H9 (cell line): ENCODE measurements around the gene INPP4A. TPM values are rescaled to one million over a fixed set of nuclear protein-coding genes. Genes with fewer than 3 reads are reported as not detected.

Experiments
- DNase-seq: peaks from one replicate; pipeline ENCODE4 v3.0.0-alpha.2; 2017
- H2AFZ ChIP-seq: one replicate; pipeline ENCODE4 v1.6.1; 2013; ENCODE audit warnings: mild to moderate bottlenecking, low read length, control low read depth, moderate library complexity
- H2AK5ac ChIP-seq: 2 replicates; pipeline ENCODE4 v1.6.1; 2013; ENCODE audit warnings: low read length, control low read depth, mixed read lengths; ENCODE audit not compliant: insufficient read length
- H2BK120ac ChIP-seq: one replicate; pipeline ENCODE4 v1.6.1; 2013; ENCODE audit warnings: low read depth, mild to moderate bottlenecking, low read length, control low read depth, inconsistent platforms; ENCODE audit not compliant: poor library complexity, severe bottlenecking
- H2BK12ac ChIP-seq: 2 replicates; pipeline ENCODE4 v1.6.1; 2013; ENCODE audit warnings: low read length, control low read depth, mixed read lengths, low read depth; ENCODE audit not compliant: insufficient read length
- H2BK15ac ChIP-seq: 2 replicates; pipeline ENCODE4 v1.6.1; 2013; ENCODE audit warnings: low read depth, low read length, control low read depth
- H2BK20ac ChIP-seq: one replicate; pipeline ENCODE4 v1.6.1; 2013; ENCODE audit warnings: low read depth, mild to moderate bottlenecking, low read length, control low read depth, inconsistent platforms; ENCODE audit not compliant: poor library complexity, severe bottlenecking
- H2BK5ac ChIP-seq: 2 replicates; pipeline ENCODE4 v1.6.1; 2013; ENCODE audit warnings: low read length, control low read depth, mixed read lengths; ENCODE audit not compliant: insufficient read length
- H3K14ac ChIP-seq: 2 replicates; pipeline ENCODE4 v1.6.1; 2013; ENCODE audit warnings: low read length, control low read depth; ENCODE audit not compliant: insufficient read depth
- H3K18ac ChIP-seq: 2 replicates; pipeline ENCODE4 v1.6.1; 2013; ENCODE audit warnings: low read depth, mild to moderate bottlenecking, mixed read lengths, low read length, control low read depth; ENCODE audit not compliant: insufficient read length
- H3K23ac ChIP-seq: 2 replicates; pipeline ENCODE4 v1.6.1; 2013; ENCODE audit warnings: low read length, control low read depth, mixed read lengths, low read depth; ENCODE audit not compliant: insufficient read length
- H3K23me2 ChIP-seq: 2 replicates; pipeline ENCODE4 v1.6.1; 2013; ENCODE audit warnings: low read depth, mild to moderate bottlenecking, mixed read lengths, low read length, control low read depth; ENCODE audit not compliant: insufficient read length, poor library complexity, severe bottlenecking
- H3K27ac ChIP-seq: 2 replicates; pipeline ENCODE4 v1.5.1; 2013; ENCODE audit warnings: low read length, control low read depth, mixed read lengths, low read depth; ENCODE audit not compliant: insufficient read length
- H3K27me3 ChIP-seq: 2 replicates; pipeline ENCODE4 v1.6.1; 2013; ENCODE audit warnings: low read length, control low read depth, inconsistent platforms; ENCODE audit not compliant: insufficient read depth
- H3K4ac ChIP-seq: 2 replicates; pipeline ENCODE4 v1.6.1; 2013; ENCODE audit warnings: low read depth, mild to moderate bottlenecking, control low read depth, inconsistent platforms, low read length, moderate library complexity
- H3K4me1 ChIP-seq: 2 replicates; pipeline ENCODE4 v1.6.1; 2013; ENCODE audit warnings: low read length, control low read depth, inconsistent platforms; ENCODE audit not compliant: insufficient read depth
- H3K4me2 ChIP-seq: 2 replicates; pipeline ENCODE4 v1.6.1; 2013; ENCODE audit warnings: low read length, control low read depth, mixed read lengths; ENCODE audit not compliant: insufficient read length, insufficient read depth
- H3K56ac ChIP-seq: 2 replicates; pipeline ENCODE4 v1.6.1; 2013; ENCODE audit warnings: low read depth, mild to moderate bottlenecking, mixed read lengths, low read length, control low read depth; ENCODE audit not compliant: insufficient read length
- H3K79me1 ChIP-seq: 2 replicates; pipeline ENCODE4 v1.6.1; 2013; ENCODE audit warnings: low read depth, mild to moderate bottlenecking, moderate library complexity, low read length, control low read depth, inconsistent platforms; ENCODE audit not compliant: insufficient read depth, poor library complexity, severe bottlenecking
- H3K79me2 ChIP-seq: 2 replicates; pipeline ENCODE4 v1.6.1; 2013; ENCODE audit warnings: low read length, control low read depth, inconsistent platforms; ENCODE audit not compliant: insufficient read depth
- H3K9ac ChIP-seq: 2 replicates; pipeline ENCODE4 v1.6.1; 2013; ENCODE audit warnings: low read length, control low read depth, mixed read lengths; ENCODE audit not compliant: insufficient read length; ENCODE audit errors: extremely low read depth
- H3K9me3 ChIP-seq: one replicate; pipeline ENCODE4 v1.6.1; 2013; ENCODE audit warnings: low read depth, low read length, inconsistent platforms; ENCODE audit not compliant: control insufficient read depth
- H3T11ph ChIP-seq: one replicate; pipeline ENCODE4 v1.6.1; 2013; ENCODE audit warnings: mild to moderate bottlenecking, low read length, control low read depth, inconsistent platforms
- H4K20me1 ChIP-seq: one replicate; pipeline ENCODE4 v1.6.1; 2013; ENCODE audit not compliant: control insufficient read depth, insufficient read length, insufficient read depth
- H4K5ac ChIP-seq: 2 replicates; pipeline ENCODE4 v1.6.1; 2013; ENCODE audit warnings: low read depth, mild to moderate bottlenecking, mixed read lengths, low read length, control low read depth; ENCODE audit not compliant: insufficient read length
- H4K8ac ChIP-seq: replicated peaks from 2 replicates; pipeline ENCODE4 v1.6.1; 2013; ENCODE audit warnings: low read length, control low read depth, mixed read lengths, low read depth; ENCODE audit not compliant: insufficient read length
- H4K91ac ChIP-seq: 2 replicates; pipeline ENCODE4 v1.6.1; 2013; ENCODE audit warnings: low read depth, mild to moderate bottlenecking, moderate library complexity, mixed read lengths, low read length, control low read depth; ENCODE audit not compliant: insufficient read length
- H3K27ac Mint-ChIP-seq, 3 experiments: 2 replicates in 2 of 3; 3 replicates in 1 of 3; pipeline ENCODE4 v1.8.0; 2020 to 2021; ENCODE audit warnings: mixed read lengths in 3 of 3, mild to moderate bottlenecking in 1 of 3, moderate library complexity in 1 of 3
- H3K27me3 Mint-ChIP-seq: 2 replicates; pipeline ENCODE4 v1.8.0; 2021; ENCODE audit warnings: low read depth, mild to moderate bottlenecking, moderate library complexity, mixed read lengths
- H3K36me3 Mint-ChIP-seq, 3 experiments: 2 replicates in 2 of 3; 3 replicates in 1 of 3; pipeline ENCODE4 v1.8.0; 2020 to 2021; ENCODE audit warnings: low read depth in 3 of 3, mixed read lengths in 3 of 3; ENCODE audit not compliant: insufficient read depth in 1 of 3
- H3K4me1 Mint-ChIP-seq, 2 experiments: 2 replicates each; pipeline ENCODE4 v1.8.0; 2020; ENCODE audit warnings: mixed read lengths in 2 of 2
- H3K4me3 Mint-ChIP-seq, 2 experiments: 2 replicates in 1 of 2; 3 replicates in 1 of 2; pipeline ENCODE4 v1.8.0; 2020 to 2021; ENCODE audit warnings: mild to moderate bottlenecking in 2 of 2, mixed read lengths in 2 of 2, moderate library complexity in 1 of 2
- H3K9me3 Mint-ChIP-seq, 2 experiments: 2 replicates in 1 of 2; 3 replicates in 1 of 2; pipeline ENCODE4 v1.8.0; 2020; ENCODE audit warnings: mild to moderate bottlenecking in 2 of 2, mixed read lengths in 2 of 2, moderate library complexity in 1 of 2
- CTCF ChIP-seq: fragments of 200-600 bp; sonication (generic); conservative IDR thresholded peaks from 3 replicates; pipeline ENCODE4 v1.8.0; 2021; ENCODE audit warnings: antibody characterized with exemption, mild to moderate bottlenecking
- WGBS: extraction: QIAGEN DNeasy Blood & Tissue Kit; methylation state at CpG from one replicate; pipeline ENCODE4 v1.1.7; 2013; ENCODE audit warnings: missing lambda C conversion rate, low lambda C conversion rate, mixed read lengths; ENCODE audit not compliant: insufficient read length; ENCODE audit errors: extremely low coverage; 5-methylcytosine and 5-hydroxymethylcytosine counted together
- total RNA-seq: library from RNA; stranded (reverse); gene quantifications from 2 replicates; pipeline ENCODE4 v1.2.1, GENCODE V29; 2021

INPP4A gene
- total RNA-seq, 1 experiment from 2014 or later, result 55.2 TPM

GRCh38 chr2:98607741-98608115 lies 163.1 kb downstream of the INPP4A start:
- peaks cover 14% of the 10 kb centered on the region for H3K23me2 ChIP-seq
- peaks cover 4% of the 10 kb centered on the region for H4K20me1 ChIP-seq
- peaks cover 15% of the 10 kb centered on the region; the same call in 1 of the 2 replicates for H3K79me2 ChIP-seq
- peaks cover 7% of the 10 kb centered on the region for H3K79me1 ChIP-seq
- Mint-ChIP-seq H3K4me1 (peaks cover 18 to 21% of the 10 kb centered on the region in 2 experiments), H3K27me3 (no peaks in the 10 kb centered on the region), H3K4me3 (peak overlapping the region; percentile 85 to 86), H3K36me3 (peaks cover 4 to 35% (median 34%) of the 10 kb centered on the region in 3 experiments; a peak in 6 of 7 replicates), H3K27ac (peak overlapping the region; percentile 44 to 96 (median 89)), H3K9me3 (no peaks in the 10 kb centered on the region)
- H3K4me2 ChIP-seq, result peak overlapping the region; percentile 97
- H3T11ph ChIP-seq, result no peak overlapping the region
- H4K91ac ChIP-seq, result no peak overlapping the region
- H3K23ac ChIP-seq, result no peak overlapping the region
- no peak overlapping the region for H2BK120ac ChIP-seq
- H3K27me3 ChIP-seq, result no peaks in the 10 kb centered on the region
- H3K14ac ChIP-seq, result peak overlapping the region; percentile 84; the same call in 1 of the 2 replicates
- H3K4me1 ChIP-seq, result no peaks in the 10 kb centered on the region; the same call in 1 of the 2 replicates
- no peak overlapping the region for H4K8ac ChIP-seq
- no peak for DNase-seq
- H3K9ac ChIP-seq, result peak overlapping the region; percentile 86
- no peak overlapping the region for H2AFZ ChIP-seq
- WGBS, result no CpG with 5 or more reads among the region's 7 CpGs
- no peak overlapping the region for H3K4ac ChIP-seq
- H2BK20ac ChIP-seq, result no peak overlapping the region
- no peak overlapping the region for H3K27ac ChIP-seq
- H2BK15ac ChIP-seq, result no peak overlapping the region
- no peak for TF ChIP-seq CTCF
- no peak overlapping the region for H4K5ac ChIP-seq
- no peak overlapping the region for H2AK5ac ChIP-seq
- no peak overlapping the region for H2BK12ac ChIP-seq
- no peak overlapping the region for H3K56ac ChIP-seq
- H2BK5ac ChIP-seq, result no peak overlapping the region
- H3K18ac ChIP-seq, result no peak overlapping the region
- H3K9me3 ChIP-seq, result no peaks in the 10 kb centered on the region
